Trophoblast cell (in vitro differentiated cells and primary cell): ENCODE results near the gene PRKCE.

Experiments used
- DNase-seq, 2 donors: peaks; one replicate each; pipeline ENCODE4 v3.0.0-alpha.2; 2016
- H2AFZ ChIP-seq: 2 replicates; pipeline ENCODE4 v1.6.1; 2013; ENCODE audit warnings: low read length, moderate library complexity, mild to moderate bottlenecking; ENCODE audit not compliant: insufficient read depth, poor library complexity
- H2AK5ac ChIP-seq: 2 replicates; pipeline ENCODE4 v1.6.1; 2013; ENCODE audit warnings: mild to moderate bottlenecking, low read length
- H2BK120ac ChIP-seq: 2 replicates; pipeline ENCODE4 v1.6.1; 2013; ENCODE audit warnings: low read length, mild to moderate bottlenecking, moderate library complexity; ENCODE audit not compliant: insufficient read depth, poor library complexity
- H2BK12ac ChIP-seq: 2 replicates; pipeline ENCODE4 v1.6.1; 2013; ENCODE audit warnings: mild to moderate bottlenecking, low read length, moderate library complexity
- H2BK5ac ChIP-seq: 2 replicates; pipeline ENCODE4 v1.6.1; 2013; ENCODE audit warnings: low read length, low read depth, moderate library complexity, mild to moderate bottlenecking; ENCODE audit not compliant: poor library complexity
- H3K14ac ChIP-seq: 2 replicates; pipeline ENCODE4 v1.6.1; 2013; ENCODE audit warnings: mild to moderate bottlenecking, low read length
- H3K18ac ChIP-seq: 2 replicates; pipeline ENCODE4 v1.6.1; 2013; ENCODE audit warnings: mild to moderate bottlenecking, low read length
- H3K23ac ChIP-seq: 2 replicates; pipeline ENCODE4 v1.6.1; 2013; ENCODE audit warnings: low read length
- H3K27ac ChIP-seq: 2 replicates; pipeline ENCODE4 v1.5.1; 2013; ENCODE audit warnings: low read depth, mild to moderate bottlenecking, inconsistent platforms, low read length, moderate library complexity
- H3K27me3 ChIP-seq: 2 replicates; pipeline ENCODE4 v1.6.1; 2013; ENCODE audit warnings: inconsistent platforms, mild to moderate bottlenecking, low read length, moderate library complexity; ENCODE audit not compliant: insufficient read depth
- H3K36me3 ChIP-seq, 2 experiments: 1 replicate in 1 of 2; 2 replicates in 1 of 2; pipeline ENCODE4 v1.6.1; 2013; ENCODE audit warnings: low read length in 2 of 2, mild to moderate bottlenecking in 2 of 2, moderate library complexity in 1 of 2; ENCODE audit not compliant: insufficient read depth in 2 of 2, control insufficient read depth in 1 of 2
- H3K4ac ChIP-seq: 2 replicates; pipeline ENCODE4 v1.6.1; 2013; ENCODE audit warnings: low read depth, mild to moderate bottlenecking, low read length, moderate library complexity
- H3K4me1 ChIP-seq, 2 experiments: 1 replicate in 1 of 2; 2 replicates in 1 of 2; pipeline ENCODE4 v1.6.1; 2013; ENCODE audit warnings: low read length in 2 of 2, mild to moderate bottlenecking in 2 of 2, moderate library complexity in 1 of 2; ENCODE audit not compliant: insufficient read depth in 2 of 2, control insufficient read depth in 1 of 2
- H3K4me2 ChIP-seq: 2 replicates; pipeline ENCODE4 v1.6.1; 2013; ENCODE audit warnings: inconsistent platforms, mild to moderate bottlenecking, low read length, moderate library complexity
- H3K4me3 ChIP-seq: 2 replicates; pipeline ENCODE4 v1.5.1; 2013; ENCODE audit warnings: mild to moderate bottlenecking, low read depth, low read length, inconsistent platforms
- H3K79me1 ChIP-seq: one replicate; pipeline ENCODE4 v1.6.1; 2013; ENCODE audit warnings: low read length
- H3K79me2 ChIP-seq: 2 replicates; pipeline ENCODE4 v1.6.1; 2013; ENCODE audit warnings: low read length, mild to moderate bottlenecking; ENCODE audit not compliant: control insufficient read depth, insufficient read depth, poor library complexity
- H3K9ac ChIP-seq: 2 replicates; pipeline ENCODE4 v1.6.1; 2013; ENCODE audit warnings: mild to moderate bottlenecking, low read length
- H3K9me3 ChIP-seq: 2 replicates; pipeline ENCODE4 v1.6.1; 2013; ENCODE audit warnings: low read depth, mild to moderate bottlenecking, control low read depth, inconsistent platforms, low read length; ENCODE audit not compliant: insufficient read depth
- H4K12ac ChIP-seq: 2 replicates; pipeline ENCODE4 v1.6.1; 2013; ENCODE audit warnings: low read depth, mild to moderate bottlenecking, low read length, moderate library complexity
- H4K8ac ChIP-seq: 2 replicates; pipeline ENCODE4 v1.6.1; 2013; ENCODE audit warnings: low read depth, mild to moderate bottlenecking, low read length, moderate library complexity
- H4K91ac ChIP-seq: one replicate; pipeline ENCODE4 v1.6.1; 2013; ENCODE audit warnings: low read depth, mild to moderate bottlenecking, low read length, moderate library complexity
- WGBS: extraction: QIAGEN DNeasy Blood & Tissue Kit; methylation state at CpG from one replicate; pipeline ENCODE4 v1.1.7; 2013; ENCODE audit warnings: missing lambda C conversion rate; ENCODE audit not compliant: insufficient read length, insufficient coverage; ENCODE audit errors: extremely low coverage; 5-methylcytosine and 5-hydroxymethylcytosine counted together

Gene PRKCE

DNA sequence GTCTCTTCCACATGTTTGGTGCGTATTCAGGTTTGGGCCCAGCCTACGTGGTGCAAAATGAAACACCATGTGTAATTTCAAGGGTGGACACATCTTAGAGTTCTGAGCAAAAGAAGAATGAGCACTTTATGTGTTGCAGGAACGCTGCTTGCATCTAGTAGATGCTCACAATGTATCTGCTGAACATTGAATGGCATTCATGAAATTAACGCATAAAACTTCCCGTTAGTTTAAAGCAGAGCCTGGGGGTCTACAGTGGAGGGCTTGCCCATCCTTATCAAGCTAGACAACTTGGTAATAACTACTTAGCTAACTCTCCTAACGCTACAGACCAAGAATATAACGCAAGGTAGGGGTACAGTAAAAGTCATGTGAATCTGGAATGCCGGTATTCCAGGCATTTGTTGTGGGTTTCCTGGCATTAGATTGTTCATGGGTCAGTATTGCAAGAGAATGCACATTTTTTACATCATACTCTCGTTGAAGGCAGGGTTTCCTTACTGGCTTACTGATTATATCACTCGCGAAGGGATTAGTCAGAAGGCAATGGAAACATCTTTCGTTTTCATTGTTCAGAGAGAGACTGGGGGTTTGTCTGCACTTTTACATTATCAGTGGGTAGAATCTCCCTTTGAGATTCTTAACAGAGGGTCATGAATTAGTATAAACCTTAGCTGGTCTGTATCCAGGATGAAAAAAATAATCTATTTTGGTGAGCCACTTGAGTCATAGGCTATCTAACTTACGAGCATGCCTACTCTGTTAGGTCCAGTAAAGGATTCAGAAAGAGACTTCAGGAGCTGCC lies 416.2 kb downstream of the PRKCE start:
- H3K18ac ChIP-seq: peak overlapping the region; percentile 36
- H3K36me3 ChIP-seq: no peaks in the 10 kb centered on the region
- peak; percentile 80 to 96 for DNase-seq
- no peaks in the 10 kb centered on the region for H3K27me3 ChIP-seq
- peaks cover 11% of the 10 kb centered on the region for H3K79me2 ChIP-seq
- no peak overlapping the region for H4K12ac ChIP-seq
- peak overlapping the region; percentile 0 for H3K4me2 ChIP-seq
- H3K27ac ChIP-seq: peak overlapping the region; percentile 94
- peak overlapping the region; percentile 35 for H3K4ac ChIP-seq
- peaks cover 46% of the 10 kb centered on the region for H3K79me1 ChIP-seq
- H3K23ac ChIP-seq: no peak overlapping the region
- H4K8ac ChIP-seq: peak overlapping the region; percentile 38
- peak overlapping the region; percentile 80 for H2AK5ac ChIP-seq
- H3K9ac ChIP-seq: no peak overlapping the region
- H2AFZ ChIP-seq: no peak overlapping the region
- H2BK12ac ChIP-seq: peak overlapping the region; percentile 86
- H3K4me3 ChIP-seq: no peak overlapping the region
- H3K14ac ChIP-seq: peak overlapping the region; percentile 88
- peak overlapping the region; percentile 94 for H2BK5ac ChIP-seq
- H2BK120ac ChIP-seq: peak overlapping the region; percentile 85
- no peaks in the 10 kb centered on the region for H3K9me3 ChIP-seq
- H4K91ac ChIP-seq: peak overlapping the region; percentile 96
- peaks cover 19 to 33% of the 10 kb centered on the region in 2 experiments for H3K4me1 ChIP-seq
- no CpG with 5 or more reads among the region's 13 CpGs for WGBS

GRCh38 chr2:46068636-46069035 lies 417.2 kb downstream of the PRKCE start:
- Histone ChIP-seq H3K79me1 (peaks cover 46% of the 10 kb centered on the region), H3K14ac (peak overlapping the region; percentile 82), H3K79me2 (peaks cover 9% of the 10 kb centered on the region), H3K18ac (peak overlapping the region; percentile 93), H3K23ac (no peak overlapping the region), H2BK12ac (peak overlapping the region; percentile 97), H3K4me2 (no peak overlapping the region), H3K4ac (peak overlapping the region; percentile 90), H2AK5ac (peak overlapping the region; percentile 71), H2BK5ac (peak overlapping the region; percentile 83), H3K27me3 (no peaks in the 10 kb centered on the region), H3K4me3 (no peak overlapping the region), H2AFZ (no peak overlapping the region), H3K36me3 (no peaks in the 10 kb centered on the region), H3K9me3 (no peaks in the 10 kb centered on the region), H4K8ac (peak overlapping the region; percentile 36), H4K12ac (no peak overlapping the region), H3K27ac (peak overlapping the region; percentile 84), H3K4me1 (peaks cover 23 to 34% of the 10 kb centered on the region in 2 experiments), H2BK120ac (peak overlapping the region; percentile 99), H3K9ac (no peak overlapping the region), H4K91ac (peak overlapping the region; percentile 91)
- no CpG with 5 or more reads among the region's 4 CpGs for WGBS
- peak; percentile 51 to 69 for DNase-seq

DNA sequence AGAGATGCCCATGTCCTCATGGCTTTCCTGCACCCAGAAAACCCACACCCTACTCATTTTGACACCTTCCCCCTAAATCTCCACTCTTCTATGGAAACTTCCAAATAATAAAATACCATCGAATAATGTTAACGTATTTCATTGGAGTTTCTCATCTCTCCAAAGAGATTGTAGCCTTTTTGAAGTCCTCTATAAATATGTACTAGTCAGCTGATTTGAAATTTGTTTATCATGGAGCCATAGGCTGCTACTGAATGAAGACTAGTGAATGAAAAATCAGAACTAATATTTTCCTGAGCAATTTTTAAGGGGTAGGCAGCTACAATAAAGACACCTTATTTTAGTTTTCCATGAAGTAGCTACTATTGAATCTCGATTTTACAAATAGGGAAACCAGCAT lies 419.6 kb downstream of the PRKCE start:
- no peak overlapping the region for H3K4ac ChIP-seq
- H3K79me1 ChIP-seq: peaks cover 53% of the 10 kb centered on the region
- H4K91ac ChIP-seq: peak overlapping the region; percentile 82
- no peak overlapping the region for H3K23ac ChIP-seq
- peaks cover 27 to 44% of the 10 kb centered on the region in 2 experiments for H3K4me1 ChIP-seq
- no peak overlapping the region for H3K9ac ChIP-seq
- no peaks in the 10 kb centered on the region for H3K36me3 ChIP-seq
- peak overlapping the region; percentile 97 for H3K27ac ChIP-seq
- 100% methylated on average over 1 of the region's 3 CpGs for WGBS
- H2BK120ac ChIP-seq: peak overlapping the region; percentile 48
- no peak overlapping the region for H3K4me2 ChIP-seq
- H3K79me2 ChIP-seq: peaks cover 10% of the 10 kb centered on the region
- H2AFZ ChIP-seq: no peak overlapping the region
- peak overlapping the region; percentile 72 for H2BK12ac ChIP-seq
- peak overlapping the region; percentile 88 for H2BK5ac ChIP-seq
- no peaks in the 10 kb centered on the region for H3K27me3 ChIP-seq
- no peak overlapping the region for H2AK5ac ChIP-seq
- H4K12ac ChIP-seq: no peak overlapping the region
- peak overlapping the region; percentile 33 for H3K14ac ChIP-seq
- peak overlapping the region; percentile 50 for H4K8ac ChIP-seq
- H3K4me3 ChIP-seq: no peak overlapping the region
- no peaks in the 10 kb centered on the region for H3K9me3 ChIP-seq
- DNase-seq: no peak
- no peak overlapping the region for H3K18ac ChIP-seq

DNA sequence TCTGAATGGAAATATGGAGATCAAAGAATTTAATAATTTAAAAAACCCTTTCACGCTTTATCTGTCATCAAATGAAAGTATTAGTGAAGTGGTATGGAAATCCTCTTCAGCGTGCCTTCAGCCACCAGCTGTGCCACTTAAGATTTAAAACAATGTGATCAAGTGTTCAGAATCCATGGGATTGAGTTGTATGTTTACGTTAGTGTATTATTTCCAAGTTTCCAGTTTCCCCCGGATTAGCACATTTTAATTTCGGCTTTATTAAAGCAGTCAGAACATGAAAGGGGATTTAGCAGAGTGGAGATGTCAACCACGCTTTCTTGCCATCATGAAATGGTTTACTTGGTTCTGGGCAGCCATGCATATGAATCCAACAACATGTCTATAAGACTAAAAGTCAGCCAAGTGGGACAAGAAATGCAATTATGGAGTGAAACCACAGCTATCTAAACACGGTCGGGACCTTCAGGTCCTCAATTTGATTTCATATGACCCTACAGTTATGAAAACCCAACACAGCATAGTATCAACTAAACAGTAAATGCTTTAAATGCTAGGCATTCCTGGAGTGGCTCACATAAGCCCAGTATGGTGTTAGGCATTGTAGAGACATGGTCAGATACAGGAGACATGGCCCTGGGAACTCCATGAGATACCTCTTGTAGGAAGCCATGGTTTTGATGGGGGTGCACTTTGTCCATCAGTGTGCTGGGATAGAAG lies 420.8 kb downstream of the PRKCE start:
- Histone ChIP-seq H3K27ac (peak overlapping the region; percentile 97), H3K4me2 (no peak overlapping the region), H4K12ac (no peak overlapping the region), H3K23ac (no peak overlapping the region), H3K18ac (no peak overlapping the region), H3K9ac (no peak overlapping the region), H3K79me2 (peaks cover 9% of the 10 kb centered on the region), H3K4ac (peak overlapping the region; percentile 17), H3K27me3 (no peaks in the 10 kb centered on the region), H2BK12ac (peak overlapping the region; percentile 77), H2BK120ac (peak overlapping the region; percentile 88), H3K4me3 (no peak overlapping the region), H3K9me3 (no peaks in the 10 kb centered on the region), H2BK5ac (peak overlapping the region; percentile 92), H2AFZ (no peak overlapping the region), H4K8ac (peak overlapping the region; percentile 42), H3K14ac (peak overlapping the region; percentile 68), H2AK5ac (peak overlapping the region; percentile 42), H3K79me1 (peaks cover 50% of the 10 kb centered on the region), H3K4me1 (peaks cover 26 to 40% of the 10 kb centered on the region in 2 experiments), H4K91ac (peak overlapping the region; percentile 94), H3K36me3 (no peaks in the 10 kb centered on the region)
- WGBS: no CpG with 5 or more reads among the region's 8 CpGs
- DNase-seq: peak in 1 of 2 donors; percentile 71
